Smooth muscle cell (in vitro differentiated cells): ENCODE measurements around the gene DHRS11. TPM values are rescaled to one million over a fixed set of nuclear protein-coding genes. Genes with fewer than 3 reads are reported as not detected.

Source experiments
- DNase-seq: peaks from one replicate; lab custom pipeline; 2025; ENCODE audit not compliant: unreplicated experiment; lab: John Stamatoyannopoulos, UW
- H2AFZ ChIP-seq: fragments of 200-600 bp; sonication (generic); 2 replicates; pipeline ENCODE4 v1.6.0; 2016; ENCODE audit warnings: antibody characterized with exemption, low read depth, mild to moderate bottlenecking
- H3F3A ChIP-seq: fragments of 200-600 bp; sonication (generic); 2 replicates; pipeline ENCODE4 v1.6.0; 2017; ENCODE audit warnings: antibody characterized with exemption, low read depth
- H3K27ac ChIP-seq: fragments of 200-600 bp; sonication (generic); 2 replicates; pipeline ENCODE4 v1.5.1; 2016; ENCODE audit warnings: low read depth, mild to moderate bottlenecking
- H3K27me3 ChIP-seq: fragments of 200-600 bp; sonication (generic); 2 replicates; pipeline ENCODE4 v1.6.1; 2016; ENCODE audit warnings: low read depth, mild to moderate bottlenecking
- H3K36me3 ChIP-seq: fragments of 200-600 bp; sonication (generic); 2 replicates; pipeline ENCODE4 v1.5.1; 2016; ENCODE audit warnings: low read depth
- H3K4me1 ChIP-seq: fragments of 200-600 bp; sonication (generic); 2 replicates; pipeline ENCODE4 v1.5.1; 2016; ENCODE audit warnings: low read depth
- H3K4me2 ChIP-seq: fragments of 200-600 bp; sonication (generic); 2 replicates; pipeline ENCODE4 v1.6.0; 2016; ENCODE audit warnings: mild to moderate bottlenecking
- H3K4me3 ChIP-seq: fragments of 200-600 bp; sonication (generic); 2 replicates; pipeline ENCODE4 v1.5.1; 2016; ENCODE audit warnings: mild to moderate bottlenecking
- H3K79me2 ChIP-seq: fragments of 200-600 bp; sonication (generic); 2 replicates; pipeline ENCODE4 v1.6.0; 2016; ENCODE audit warnings: low read depth, mild to moderate bottlenecking
- H3K9ac ChIP-seq: fragments of 200-600 bp; sonication (generic); 2 replicates; pipeline ENCODE4 v1.6.0; 2016; ENCODE audit warnings: low read depth
- H3K9me3 ChIP-seq: fragments of 200-600 bp; sonication (generic); replicated peaks from 2 replicates; pipeline ENCODE4 v1.5.1; 2016; ENCODE audit warnings: low read depth
- H4K20me1 ChIP-seq: fragments of 200-600 bp; sonication (generic); 2 replicates; pipeline ENCODE4 v1.6.0; 2016; ENCODE audit warnings: low read depth
- CTCF ChIP-seq: fragments of 200-600 bp; sonication (generic); IDR thresholded peaks from 2 replicates; pipeline ENCODE4 v1.5.1; 2017; ENCODE audit warnings: borderline replicate concordance, mild to moderate bottlenecking, antibody characterized with exemption; ENCODE audit not compliant: insufficient read depth, poor library complexity, severe bottlenecking
- WGBS: methylation state at CpG from one replicate; pipeline ENCODE4 v1.1.7; 2016; ENCODE audit warnings: low lambda C conversion rate; 5-methylcytosine and 5-hydroxymethylcytosine counted together
- polyA plus RNA-seq: library from polyadenylated mRNA; unstranded; fragments of >200 nt; fragmentation: Nextera tagmentation; extraction: Ambion mirVana; gene quantifications from 2 replicates; pipeline ENCODE4 v1.2.1, GENCODE V29; 2016
- total RNA-seq: library from RNA; depleted of rRNA; stranded (reverse); fragments of >200 nt; gene quantifications from 2 replicates; pipeline ENCODE4 v1.2.3, GENCODE V29; 2014

DHRS11 gene
- total RNA-seq: 2.9 and 3.1 TPM in 2 replicates
- 9.4 and 12.2 TPM in 2 replicates for polyA plus RNA-seq

GRCh38 chr17:36591434-36592315, at the start of gene DHRS11:
DHRS11 (plus strand) TSS chr17:36591879; CDS start chr17:36592010, 131 bp downstream.
- DNase-seq: peak; percentile 48
- Histone ChIP-seq H3K9me3 (no peaks in the 10 kb centered on the region), H3K36me3 (no peaks in the 10 kb centered on the region), H3K27me3 (no peaks in the 10 kb centered on the region), H3K4me1 (peaks cover 15% of the 10 kb centered on the region), H3F3A (peaks cover 31% of the 10 kb centered on the region), H3K27ac (peak within 1 kb of the TSS; percentile 16), H2AFZ (no peak within 1 kb of the TSS), H3K9ac (peak within 1 kb of the TSS; percentile 63), H3K79me2 (no peaks in the 10 kb centered on the region), H3K4me3 (peak within 1 kb of the TSS; percentile 80), H4K20me1 (peaks cover 44% of the 10 kb centered on the region), H3K4me2 (peak within 1 kb of the TSS; percentile 89)
- 10% methylated on average over 29 of the region's 87 CpGs for WGBS
- no peak for TF ChIP-seq CTCF

- Histone ChIP-seq H3K4me3 (no peak overlapping the region), H3K79me2 (peaks cover 43% of the 10 kb centered on the region), H3K4me1 (peaks cover 23% of the 10 kb centered on the region)
These were observed 48.9 kb upstream of the DHRS11 start for GRCh38 chr17:36542755-36543154.

GRCh38 chr17:36544044-36544306, 47.7 kb upstream of the DHRS11 start:
- Histone ChIP-seq H3F3A (peaks cover 15% of the 10 kb centered on the region), H3K79me2 (peaks cover 55% of the 10 kb centered on the region), H2AFZ (peak overlapping the region; percentile 99), H3K9me3 (no peaks in the 10 kb centered on the region), H3K27ac (peak overlapping the region; percentile 99), H4K20me1 (peaks cover 31% of the 10 kb centered on the region), H3K9ac (peak overlapping the region; percentile 99), H3K4me3 (peak overlapping the region; percentile 100), H3K27me3 (no peaks in the 10 kb centered on the region), H3K4me2 (peak overlapping the region; percentile 95), H3K36me3 (no peaks in the 10 kb centered on the region), H3K4me1 (peaks cover 27% of the 10 kb centered on the region)
- no peak for DNase-seq
- 2% methylated on average over 10 of the region's 10 CpGs for WGBS
- no peak for TF ChIP-seq CTCF

More at GRCh38 chr17:36542755-36543154, 48.9 kb upstream of the DHRS11 start:
- Histone ChIP-seq H3K9me3 (no peaks in the 10 kb centered on the region), H3K27ac (no peak overlapping the region), H4K20me1 (peaks cover 19% of the 10 kb centered on the region), H3K9ac (no peak overlapping the region), H3F3A (peaks cover 19% of the 10 kb centered on the region), H3K4me2 (no peak overlapping the region), H3K36me3 (no peaks in the 10 kb centered on the region), H2AFZ (no peak overlapping the region), H3K27me3 (no peaks in the 10 kb centered on the region)
- 97% methylated on average over 15 of the region's 15 CpGs for WGBS
- no peak for TF ChIP-seq CTCF
- no peak for DNase-seq
